ENCODE measurements around the gene SMIM41.

The SMIM41 gene

DNA sequence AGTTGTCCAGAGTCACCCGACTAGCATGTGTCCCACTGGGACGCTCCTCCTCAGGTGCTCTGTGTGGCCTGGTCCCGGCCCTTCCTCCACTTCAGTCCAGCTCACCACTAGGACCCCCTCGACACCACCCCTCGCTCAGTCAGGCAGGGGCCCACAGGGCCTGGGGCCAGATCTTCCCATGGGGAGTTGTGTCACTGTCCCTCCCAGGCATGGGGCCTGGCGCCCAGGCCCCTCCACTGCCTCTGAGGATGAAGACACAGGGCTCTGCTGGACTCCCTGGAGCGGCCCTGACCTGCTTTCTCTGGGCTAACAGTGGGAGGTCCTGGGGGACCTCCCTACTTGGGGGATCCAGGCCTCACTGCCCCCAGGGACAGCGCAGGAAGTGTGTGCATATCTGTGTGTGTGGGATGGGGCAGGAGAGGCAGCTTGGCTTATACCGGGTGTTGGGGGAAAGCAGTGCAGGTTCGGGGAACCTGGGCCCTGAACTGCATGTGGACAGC lies 68.5 kb downstream of the SMIM41 start:
- no peak for DNase-seq
- no peaks in the 10 kb centered on the region for H3K36me3 Mint-ChIP-seq (ENCODE audit: low read depth)
- H3K4me1 Mint-ChIP-seq: peaks cover 7% of the 10 kb centered on the region
- no peak overlapping the region for H3K27ac Mint-ChIP-seq
- H3K9me3 Mint-ChIP-seq: no peaks in the 10 kb centered on the region
- H3K27me3 Mint-ChIP-seq: peaks cover 7% of the 10 kb centered on the region
- ATAC-seq: no peak
- H3K4me3 Mint-ChIP-seq: no peak overlapping the region

DNA sequence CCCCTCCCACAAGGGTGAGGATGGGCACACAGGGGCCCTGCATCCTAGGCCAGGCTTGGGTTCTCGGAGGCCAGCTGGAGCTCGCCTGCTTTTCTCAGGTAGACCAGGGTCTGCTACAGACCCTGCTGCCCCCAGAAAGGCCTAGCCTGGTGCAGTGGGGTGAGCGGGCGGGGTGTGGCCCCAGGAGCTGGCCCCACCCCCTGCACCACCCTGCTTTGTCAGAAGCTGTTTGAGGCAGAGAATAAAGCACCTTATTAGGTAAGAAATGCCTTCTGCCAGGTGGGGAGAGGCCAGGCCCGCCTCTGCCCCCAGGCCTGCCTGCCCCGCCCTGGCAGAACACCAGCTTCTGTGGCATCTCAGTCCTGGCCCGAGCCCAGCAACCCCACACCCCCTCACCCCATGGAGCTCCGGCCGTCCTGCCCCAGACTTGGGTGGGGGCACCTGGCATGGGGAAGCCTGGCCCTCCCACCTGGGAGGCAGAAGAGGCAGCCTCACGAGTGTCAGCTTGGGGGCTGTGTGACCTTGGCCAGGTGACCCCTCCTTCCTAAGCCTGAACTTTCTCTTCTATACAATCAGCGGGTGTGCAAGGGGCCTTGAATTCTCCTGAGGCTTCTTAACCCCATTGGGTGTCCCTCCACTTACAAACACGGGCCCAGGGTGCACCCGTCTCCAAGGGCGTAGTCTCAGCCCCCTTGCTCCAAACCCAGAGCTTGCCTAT lies 69.1 kb downstream of the SMIM41 start:
- ATAC-seq (no peak), DNase-seq (no peak)
- H3K4me3 Mint-ChIP-seq: no peak overlapping the region
- H3K4me1 Mint-ChIP-seq: peaks cover 7% of the 10 kb centered on the region
- H3K36me3 Mint-ChIP-seq (ENCODE audit: low read depth): no peaks in the 10 kb centered on the region
- no peak overlapping the region for H3K27ac Mint-ChIP-seq
- H3K27me3 Mint-ChIP-seq: peaks cover 7% of the 10 kb centered on the region
- no peaks in the 10 kb centered on the region for H3K9me3 Mint-ChIP-seq

DNA sequence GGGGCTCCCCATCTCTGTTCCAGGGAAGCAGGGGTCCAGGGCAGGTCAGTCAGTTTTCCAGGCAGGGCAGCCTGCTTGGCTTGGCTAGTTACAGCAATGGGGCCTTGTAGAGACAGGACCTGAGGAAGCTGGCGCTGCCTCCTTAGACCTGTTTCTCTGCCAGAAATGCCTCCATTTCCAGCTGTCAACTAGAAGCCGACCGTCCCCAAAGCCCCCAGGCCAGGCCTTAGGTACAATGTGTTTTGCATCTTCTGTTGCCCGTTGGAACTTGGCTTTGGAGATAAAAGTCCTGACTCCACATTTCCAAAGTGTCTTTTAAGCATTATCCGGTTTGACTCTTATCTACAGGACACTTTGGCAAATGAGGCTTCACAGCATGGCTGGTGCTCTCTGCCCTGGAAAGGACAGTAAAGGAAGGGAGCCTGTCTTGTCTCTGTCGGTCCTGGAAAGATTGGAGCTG lies 69.7 kb downstream of the SMIM41 start:
- Mint-ChIP-seq H3K36me3 (ENCODE audit: low read depth) (no peaks in the 10 kb centered on the region), H3K4me1 (peaks cover 7% of the 10 kb centered on the region), H3K27ac (no peak overlapping the region), H3K9me3 (no peaks in the 10 kb centered on the region), H3K27me3 (peaks cover 7% of the 10 kb centered on the region), H3K4me3 (no peak overlapping the region)
- DNase-seq: no peak
- no peak for ATAC-seq

DNA sequence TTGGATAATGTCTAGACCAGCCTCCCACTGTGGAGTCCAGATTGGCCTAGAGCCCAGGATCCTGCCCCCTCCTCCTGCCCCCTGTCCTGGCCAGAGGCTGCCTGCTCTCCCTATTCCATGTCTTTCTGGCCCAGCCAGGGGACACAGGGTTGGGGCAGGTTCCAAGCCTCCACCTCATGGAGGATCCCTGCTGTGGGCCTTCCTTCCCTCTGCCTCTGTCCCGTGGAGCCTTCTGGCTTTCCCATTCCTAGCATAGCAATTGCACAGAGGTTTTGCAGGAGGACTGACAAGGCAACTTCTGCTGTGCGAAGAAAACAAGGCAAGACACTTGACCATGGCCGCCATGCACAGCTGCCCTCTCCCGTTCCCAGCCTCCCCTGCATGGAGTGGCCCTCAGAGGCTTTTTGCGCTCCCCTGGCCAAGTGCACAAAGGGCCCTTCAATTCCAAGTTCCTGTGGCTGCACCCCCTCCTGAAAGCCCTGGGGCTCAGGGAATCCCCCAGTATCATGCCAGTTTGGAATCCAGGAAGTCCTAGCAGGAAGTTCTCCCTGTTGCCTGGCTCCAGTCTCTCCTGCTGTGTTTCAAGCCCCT lies 70.2 kb downstream of the SMIM41 start:
- no peak for DNase-seq
- H3K27me3 Mint-ChIP-seq: peaks cover 7% of the 10 kb centered on the region
- H3K4me3 Mint-ChIP-seq: no peak overlapping the region
- H3K36me3 Mint-ChIP-seq (ENCODE audit: low read depth): no peaks in the 10 kb centered on the region
- no peak for ATAC-seq
- H3K27ac Mint-ChIP-seq: no peak overlapping the region
- no peaks in the 10 kb centered on the region for H3K9me3 Mint-ChIP-seq
- peaks cover 7% of the 10 kb centered on the region for H3K4me1 Mint-ChIP-seq

DNA sequence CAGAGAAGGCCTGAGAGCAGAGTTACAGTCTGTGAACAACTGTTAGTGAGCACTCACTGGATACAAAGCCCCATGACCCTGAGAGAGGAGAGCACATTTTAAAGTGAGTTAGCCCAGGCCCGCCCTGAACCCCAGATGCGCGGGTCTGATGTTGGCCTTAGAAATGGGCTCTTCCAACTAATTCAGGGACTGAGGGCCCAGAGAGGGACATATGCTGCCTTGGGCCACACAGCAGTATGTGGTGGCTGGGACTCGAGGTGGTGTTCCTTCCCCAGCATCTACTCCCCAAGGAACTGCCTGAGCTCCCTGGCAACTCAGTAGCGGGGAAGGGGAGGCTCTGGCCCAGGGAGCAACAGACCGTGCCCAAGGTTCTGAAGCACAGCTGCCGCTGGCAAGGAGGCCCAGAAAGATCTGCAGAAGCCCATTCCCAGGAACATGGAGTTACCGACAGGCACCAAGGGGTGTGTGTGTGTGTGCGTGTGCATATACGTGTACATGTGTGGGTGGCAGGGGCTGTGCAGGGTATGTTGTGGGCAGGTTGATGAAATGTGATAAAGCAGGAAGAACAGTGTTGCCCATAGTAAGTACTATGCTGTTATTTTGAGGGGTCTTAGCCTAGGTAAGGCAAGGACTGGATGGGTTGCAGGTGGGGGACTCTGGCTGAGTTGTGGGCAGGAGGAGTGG lies 71.8 kb downstream of the SMIM41 start:
- no peak overlapping the region for H3K27ac Mint-ChIP-seq
- ATAC-seq (no peak), DNase-seq (no peak)
- H3K4me1 Mint-ChIP-seq: peaks cover 13% of the 10 kb centered on the region
- no peaks in the 10 kb centered on the region for H3K9me3 Mint-ChIP-seq
- H3K4me3 Mint-ChIP-seq: no peak overlapping the region
- peaks cover 7% of the 10 kb centered on the region for H3K27me3 Mint-ChIP-seq
- no peaks in the 10 kb centered on the region for H3K36me3 Mint-ChIP-seq (ENCODE audit: low read depth)

DNA sequence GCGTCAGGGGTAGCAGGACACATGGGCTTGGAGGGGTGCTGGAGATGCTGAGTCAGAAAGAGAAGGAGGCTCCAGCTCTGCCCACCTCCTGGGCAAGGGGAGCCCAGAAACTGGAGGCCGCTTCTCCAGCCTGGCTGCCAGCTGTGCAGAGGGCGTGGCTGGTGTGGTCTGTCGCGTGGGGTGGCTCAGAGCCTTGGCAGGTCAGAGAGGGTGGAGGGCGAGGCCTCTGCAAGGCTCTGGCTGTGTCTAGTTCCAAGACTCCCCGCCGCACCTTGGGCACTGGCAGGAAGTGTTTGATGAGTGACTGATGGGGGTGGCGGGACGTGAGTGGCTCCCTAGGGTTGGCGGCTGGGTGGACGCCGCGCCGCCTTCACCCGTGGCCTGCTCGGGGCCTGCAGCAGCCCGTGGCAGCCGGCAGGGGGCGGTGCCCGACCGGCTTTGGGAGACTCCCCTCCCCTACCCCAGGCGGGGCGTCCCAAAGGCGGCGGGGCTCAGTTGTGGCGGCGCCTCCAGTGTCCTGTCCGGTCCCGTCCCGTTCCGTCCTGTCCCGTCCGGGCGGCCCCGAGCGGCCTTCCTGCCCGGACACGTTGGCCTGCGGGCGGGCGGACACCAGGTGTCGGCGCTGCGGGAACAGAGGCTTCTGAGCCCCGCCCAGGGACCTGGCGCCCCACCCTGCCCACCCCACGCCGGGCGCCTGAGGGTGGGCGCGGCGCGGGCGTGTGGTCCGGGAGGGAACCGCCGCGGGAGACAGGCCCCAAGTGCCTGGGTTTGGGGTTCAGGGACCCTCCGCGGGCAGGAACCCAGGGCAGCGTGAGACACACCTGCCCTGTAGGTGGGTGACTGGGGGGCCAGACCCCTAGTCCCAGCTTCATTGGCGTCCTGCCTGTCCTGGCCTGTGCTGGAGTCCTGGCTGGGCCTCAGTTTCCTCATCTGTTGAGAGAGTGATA lies 72.6 kb downstream of the SMIM41 start:
- peaks cover 7% of the 10 kb centered on the region for H3K27me3 Mint-ChIP-seq
- no peaks in the 10 kb centered on the region for H3K36me3 Mint-ChIP-seq (ENCODE audit: low read depth)
- H3K27ac Mint-ChIP-seq: no peak overlapping the region
- no peak overlapping the region for H3K4me3 Mint-ChIP-seq
- ATAC-seq (peak; percentile 73), DNase-seq (peak; percentile 71)
- peaks cover 13% of the 10 kb centered on the region for H3K4me1 Mint-ChIP-seq
- H3K9me3 Mint-ChIP-seq: no peaks in the 10 kb centered on the region

DNA sequence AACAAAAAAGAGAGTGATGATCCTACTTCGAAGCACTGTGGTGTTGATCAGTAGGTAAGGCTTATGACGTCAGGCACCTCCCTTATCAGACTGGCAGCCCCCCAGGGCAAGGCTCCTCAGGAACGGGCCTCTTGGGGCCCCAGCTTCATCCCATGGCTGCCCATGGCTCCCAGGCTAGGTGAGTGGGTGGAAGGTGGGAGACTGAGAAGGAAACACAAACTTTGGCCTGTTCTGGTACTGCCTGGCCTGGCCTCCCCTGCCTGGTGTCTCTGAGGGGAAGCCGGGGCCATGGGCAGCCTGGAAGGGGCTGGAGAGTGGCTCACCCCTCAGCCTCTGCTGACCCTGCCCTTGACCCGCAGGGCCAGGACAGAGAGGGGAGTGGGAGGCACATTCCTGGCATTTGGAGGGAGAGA lies 73.4 kb downstream of the SMIM41 start:
- peaks cover 13% of the 10 kb centered on the region for H3K4me1 Mint-ChIP-seq
- H3K4me3 Mint-ChIP-seq: no peak overlapping the region
- DNase-seq: no peak
- H3K36me3 Mint-ChIP-seq (ENCODE audit: low read depth): no peaks in the 10 kb centered on the region
- no peak overlapping the region for H3K27ac Mint-ChIP-seq
- no peaks in the 10 kb centered on the region for H3K9me3 Mint-ChIP-seq
- peaks cover 7% of the 10 kb centered on the region for H3K27me3 Mint-ChIP-seq
- no peak for ATAC-seq

DNA sequence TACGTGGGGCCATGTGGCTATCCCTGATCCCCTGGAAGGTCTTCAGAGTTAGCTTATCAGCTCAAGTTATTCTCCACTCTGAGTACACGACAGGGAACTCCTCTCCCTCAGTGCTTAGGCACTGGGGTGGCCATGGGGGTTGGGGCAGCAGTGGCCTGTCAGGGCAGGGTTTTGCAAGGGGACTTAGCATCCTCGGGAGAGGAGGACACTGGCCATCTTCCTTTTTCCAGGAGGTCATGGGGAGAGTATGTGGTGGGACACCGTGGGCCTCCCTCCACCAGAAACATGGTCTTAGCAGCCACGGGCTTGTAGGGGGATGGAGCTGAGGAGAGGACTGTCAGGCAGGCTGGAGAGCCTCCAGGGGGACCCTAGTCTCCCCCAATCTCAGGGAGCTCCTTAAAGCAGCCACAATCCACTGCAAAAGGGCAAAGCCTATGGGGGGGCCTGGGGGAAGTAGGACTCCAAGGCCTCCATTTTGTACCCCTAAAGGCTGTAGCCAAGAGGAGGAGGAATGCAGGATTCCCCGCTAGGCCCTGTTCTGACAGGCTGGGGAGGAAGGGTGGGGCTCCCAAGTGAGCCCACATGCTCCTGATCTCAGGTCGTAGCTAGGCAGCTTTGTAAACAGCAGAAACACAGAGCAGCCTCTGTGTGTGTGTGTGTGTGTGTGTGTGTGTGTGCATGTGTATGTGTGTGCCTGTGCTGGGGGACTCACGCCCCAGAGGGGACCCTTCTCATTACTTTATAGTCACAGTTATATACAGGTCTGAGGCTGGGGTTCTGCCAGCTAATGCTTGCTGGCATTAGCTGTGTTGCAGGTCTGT lies 75.8 kb downstream of the SMIM41 start:
- Mint-ChIP-seq H3K27ac (no peak overlapping the region), H3K27me3 (peaks cover 7% of the 10 kb centered on the region), H3K4me1 (peaks cover 13% of the 10 kb centered on the region), H3K36me3 (ENCODE audit: low read depth) (no peaks in the 10 kb centered on the region), H3K9me3 (no peaks in the 10 kb centered on the region), H3K4me3 (no peak overlapping the region)
- ATAC-seq (no peak), DNase-seq (no peak)

DNA sequence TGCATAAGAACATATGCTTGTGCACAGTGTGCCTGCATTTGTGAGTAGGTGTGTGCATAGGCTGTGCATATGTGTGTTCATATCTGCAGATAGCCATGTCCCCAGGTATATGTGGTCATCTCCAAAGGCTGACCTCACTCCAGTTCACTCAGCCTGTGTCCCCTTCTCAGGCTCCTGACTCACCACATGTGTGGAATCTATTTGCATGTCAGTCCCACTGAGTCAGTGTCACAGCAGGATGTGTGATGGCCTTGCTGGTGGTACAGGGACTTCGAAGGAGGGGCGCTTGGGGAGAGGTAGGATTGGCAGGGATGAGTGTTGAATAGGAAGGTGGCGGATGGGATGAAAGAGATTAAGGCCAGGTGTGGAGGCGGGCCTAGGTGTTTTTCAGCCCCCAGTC lies 76.8 kb downstream of the SMIM41 start:
- ATAC-seq (no peak), DNase-seq (no peak)
- peaks cover 7% of the 10 kb centered on the region for H3K27me3 Mint-ChIP-seq
- no peak overlapping the region for H3K27ac Mint-ChIP-seq
- H3K36me3 Mint-ChIP-seq (ENCODE audit: low read depth): no peaks in the 10 kb centered on the region
- H3K9me3 Mint-ChIP-seq: no peaks in the 10 kb centered on the region
- H3K4me3 Mint-ChIP-seq: no peak overlapping the region
- H3K4me1 Mint-ChIP-seq: peaks cover 16% of the 10 kb centered on the region

DNA sequence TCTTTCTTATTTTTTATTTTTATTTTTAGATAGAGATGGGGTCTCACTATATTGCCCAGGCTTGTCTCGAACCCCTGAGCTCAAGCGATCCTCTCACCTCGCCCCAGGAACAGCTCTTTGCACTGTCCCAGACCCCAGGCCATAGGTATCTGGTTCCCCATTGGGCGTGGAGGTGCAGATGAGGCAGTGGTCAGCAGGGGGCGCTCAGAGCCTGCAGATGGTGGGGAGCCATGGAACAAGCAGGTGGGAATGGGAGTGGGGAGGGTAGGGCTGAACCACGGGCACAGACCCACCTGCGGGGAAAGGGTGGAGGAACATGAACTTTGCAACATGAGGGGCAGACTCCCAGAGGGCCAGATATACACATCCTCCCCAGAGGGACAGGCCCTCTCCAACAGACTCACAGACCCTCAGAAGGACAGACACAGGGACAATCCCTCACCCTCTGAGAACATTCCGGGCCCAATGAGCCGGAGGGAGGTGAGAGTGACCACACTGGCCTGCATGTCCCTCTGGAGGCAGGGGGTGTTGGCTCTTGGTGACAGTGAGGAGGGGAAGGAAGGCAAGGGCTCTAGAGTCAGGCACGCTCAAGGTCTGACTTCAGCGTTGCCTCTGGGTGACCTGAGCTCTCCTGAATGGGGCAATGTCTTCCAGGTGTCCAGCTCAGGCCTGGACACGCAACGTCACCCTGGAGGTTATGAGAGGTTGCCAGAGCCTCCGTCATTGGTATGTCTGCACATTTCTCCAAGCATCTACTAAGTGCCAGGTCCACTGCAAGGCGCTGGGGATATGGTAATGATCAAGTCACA lies 77.5 kb downstream of the SMIM41 start:
- Mint-ChIP-seq H3K36me3 (ENCODE audit: low read depth) (no peaks in the 10 kb centered on the region), H3K4me3 (no peak overlapping the region), H3K4me1 (peaks cover 17% of the 10 kb centered on the region), H3K27ac (no peak overlapping the region), H3K9me3 (no peaks in the 10 kb centered on the region), H3K27me3 (peaks cover 2% of the 10 kb centered on the region)
- peak; percentile 77 for DNase-seq
- ATAC-seq: peak; percentile 55

DNA sequence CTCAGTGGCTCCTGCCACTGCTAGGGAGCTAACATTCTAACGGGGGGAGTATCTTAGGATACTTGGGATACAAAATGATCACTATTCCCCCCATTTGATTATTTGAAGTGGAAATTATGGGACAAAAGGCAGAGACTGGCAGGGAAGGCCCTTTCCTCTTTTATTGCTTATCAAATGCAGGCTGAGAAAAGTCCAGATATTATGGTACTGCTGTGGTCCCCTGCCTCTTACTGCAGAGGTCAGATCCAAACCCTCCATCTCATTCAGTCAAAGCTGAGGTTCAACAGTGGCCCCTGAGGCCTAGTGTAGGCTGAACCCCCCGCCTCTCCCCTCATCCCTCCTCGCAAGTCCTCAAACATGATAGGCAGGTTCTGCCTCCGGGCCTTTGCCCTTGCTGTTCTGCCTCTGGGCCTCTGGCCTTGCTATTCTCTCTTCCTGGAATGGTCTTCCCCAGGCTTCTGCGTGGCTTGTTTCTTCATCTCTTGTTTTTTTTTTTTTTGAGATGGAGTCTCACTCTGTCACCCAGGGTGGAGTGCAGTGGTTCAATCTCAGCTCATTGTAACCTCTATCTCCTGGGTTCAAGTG lies 78.2 kb downstream of the SMIM41 start:
- H3K27ac Mint-ChIP-seq: no peak overlapping the region
- no peaks in the 10 kb centered on the region for H3K9me3 Mint-ChIP-seq
- no peaks in the 10 kb centered on the region for H3K36me3 Mint-ChIP-seq (ENCODE audit: low read depth)
- ATAC-seq (no peak), DNase-seq (no peak)
- no peak overlapping the region for H3K4me3 Mint-ChIP-seq
- peaks cover 1% of the 10 kb centered on the region for H3K27me3 Mint-ChIP-seq
- peaks cover 21% of the 10 kb centered on the region for H3K4me1 Mint-ChIP-seq
